Measurements from ENCODE around the gene RFPL3. TPM values are rescaled to one million over a fixed set of nuclear protein-coding genes. Genes with fewer than 3 reads are reported as not detected.

Gene RFPL3
- total and polyA plus RNA-seq, 2 experiments from 2014 or later, result not detected

- H3K79me2 ChIP-seq, result no peaks in the 10 kb centered on the region
- H3K4me1 ChIP-seq (ENCODE audit: insufficient read depth), result no peaks in the 10 kb centered on the region
- H3K9me3 ChIP-seq (ENCODE audit: low read depth), result no peaks in the 10 kb centered on the region
- H3K36me3 ChIP-seq (replicated peaks; ENCODE audit: insufficient read depth, low read depth), result no peaks in the 10 kb centered on the region
- no peaks in the 10 kb centered on the region for H4K20me1 ChIP-seq (ENCODE audit: insufficient read depth, poor library complexity, severe bottlenecking)
- H2AFZ ChIP-seq, result no peak overlapping the region
- H3K27ac ChIP-seq, result no peak overlapping the region
- H3K9me2 ChIP-seq (replicated peaks; ENCODE audit: insufficient read depth), result no peaks in the 10 kb centered on the region
- H3K4me2 ChIP-seq, result no peak overlapping the region
- H3K27me3 ChIP-seq, result no peaks in the 10 kb centered on the region
- WGBS (ENCODE audit: low lambda C conversion rate, missing lambda C conversion rate), result 58% methylated on average over 4 of the region's 4 CpGs
- DNase-seq (ENCODE audit: low spot score), result peak; percentile 38
- peak; percentile 42 for TF ChIP-seq CTCF (IDR thresholded peaks at IDR 0.05; ENCODE audit: poor library complexity)
- TF ChIP-seq EZH2 (IDR thresholded peaks at IDR 0.05; ENCODE audit: borderline replicate concordance), result no peak
- TF ChIP-seq EZH2phosphoT487 (IDR thresholded peaks at IDR 0.05; ENCODE audit: low read depth, severe bottlenecking, unreplicated experiment), result no peak
- H3K4me3 ChIP-seq, result no peak overlapping the region
Observed at GRCh38 chr22:32378707-32379272, 21.1 kb downstream of the RFPL3 start.

GRCh38 chr22:32380991-32381390 lies 23.3 kb downstream of the RFPL3 start:
- Histone ChIP-seq H3K27me3 (no peaks in the 10 kb centered on the region), H2AFZ (no peak overlapping the region), H3K9me3 (ENCODE audit: low read depth) (no peaks in the 10 kb centered on the region), H3K4me1 (ENCODE audit: insufficient read depth) (no peaks in the 10 kb centered on the region), H3K4me2 (no peak overlapping the region), H4K20me1 (ENCODE audit: insufficient read depth, poor library complexity, severe bottlenecking) (no peaks in the 10 kb centered on the region), H3K79me2 (no peaks in the 10 kb centered on the region), H3K4me3 (no peak overlapping the region), H3K27ac (no peak overlapping the region), H3K36me3 (replicated peaks; ENCODE audit: insufficient read depth, low read depth) (no peaks in the 10 kb centered on the region), H3K9me2 (replicated peaks; ENCODE audit: insufficient read depth) (no peaks in the 10 kb centered on the region)
- TF ChIP-seq CTCF (IDR thresholded peaks at IDR 0.05; ENCODE audit: poor library complexity), result no peak
- no peak for TF ChIP-seq EZH2 (IDR thresholded peaks at IDR 0.05; ENCODE audit: borderline replicate concordance)
- no peak for TF ChIP-seq EZH2phosphoT487 (IDR thresholded peaks at IDR 0.05; ENCODE audit: low read depth, severe bottlenecking, unreplicated experiment)
- 72% methylated on average over 5 of the region's 5 CpGs for WGBS (ENCODE audit: low lambda C conversion rate, missing lambda C conversion rate)
- DNase-seq (ENCODE audit: low spot score), result no peak

GRCh38 chr22:32385681-32386080 lies 28.0 kb downstream of the RFPL3 start:
- Histone ChIP-seq H3K9me3 (ENCODE audit: low read depth) (no peaks in the 10 kb centered on the region), H3K27ac (no peak overlapping the region), H3K36me3 (replicated peaks; ENCODE audit: insufficient read depth, low read depth) (no peaks in the 10 kb centered on the region), H2AFZ (no peak overlapping the region), H3K9me2 (replicated peaks; ENCODE audit: insufficient read depth) (no peaks in the 10 kb centered on the region), H3K4me1 (ENCODE audit: insufficient read depth) (no peaks in the 10 kb centered on the region), H3K4me2 (no peak overlapping the region), H3K79me2 (no peaks in the 10 kb centered on the region), H3K4me3 (no peak overlapping the region), H4K20me1 (ENCODE audit: insufficient read depth, poor library complexity, severe bottlenecking) (no peaks in the 10 kb centered on the region), H3K27me3 (no peaks in the 10 kb centered on the region)
- DNase-seq (ENCODE audit: low spot score), result no peak
- 100% methylated on average over 1 of the region's 1 CpG for WGBS (ENCODE audit: low lambda C conversion rate, missing lambda C conversion rate)
- TF ChIP-seq EZH2phosphoT487 (IDR thresholded peaks at IDR 0.05; ENCODE audit: low read depth, severe bottlenecking, unreplicated experiment) (no peak), CTCF (IDR thresholded peaks at IDR 0.05; ENCODE audit: poor library complexity) (no peak), EZH2 (IDR thresholded peaks at IDR 0.05; ENCODE audit: borderline replicate concordance) (no peak)
